Measurements from ENCODE around the gene HNRNPC.
"Not testable (repeated sequence)": the region's sequence is repeated elsewhere in the genome, so short reads cannot be mapped to it uniquely, and the experiment has no call there.

HNRNPC gene

DNA sequence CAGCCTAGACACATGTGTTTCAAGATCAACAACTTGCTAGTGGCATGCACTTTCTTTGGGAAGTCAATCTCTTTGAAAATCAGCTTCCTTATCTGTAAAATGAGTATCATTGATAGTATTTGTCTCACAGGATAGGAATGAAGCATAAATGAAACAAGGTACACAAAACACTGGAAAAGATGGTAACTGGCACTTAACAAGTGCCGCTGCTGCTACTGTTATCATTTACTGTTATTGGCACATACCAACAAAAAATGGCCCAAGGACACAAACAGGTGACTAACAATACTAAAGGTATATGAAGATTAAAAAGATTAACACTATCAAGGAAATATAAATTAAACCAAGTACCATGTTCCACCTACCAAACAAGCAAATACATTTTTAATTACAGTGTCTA lies 20.9 kb downstream of the HNRNPC start:
- in situ Hi-C loops (cut with MboI; ENCODE audit: low sequenced_read_pairs): no loop called here

- in situ Hi-C loops (cut with MboI; ENCODE audit: low sequenced_read_pairs): no loop called here
Measured at GRCh38 chr14:21245813-21246212, 23.4 kb downstream of the HNRNPC start.

DNA sequence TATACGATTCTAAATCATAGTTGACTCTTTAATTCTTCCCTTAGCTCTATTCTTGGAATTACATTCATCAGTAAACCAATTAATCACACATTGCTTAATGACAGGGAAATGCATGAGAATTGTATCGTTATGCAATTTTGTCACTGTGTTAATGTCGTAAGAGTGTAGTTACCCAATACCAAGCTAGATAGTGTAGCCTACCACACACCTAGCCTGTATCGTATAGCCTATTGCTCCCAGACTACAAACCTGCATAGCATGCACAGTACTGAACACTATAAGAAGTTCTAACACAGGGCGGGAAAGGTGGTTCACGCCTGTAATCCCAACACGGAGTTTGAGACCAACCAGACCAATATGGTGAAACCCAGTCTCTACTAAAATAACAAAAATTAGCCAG lies 24.7 kb downstream of the HNRNPC start:
- in situ Hi-C loops (cut with MboI; ENCODE audit: low sequenced_read_pairs): no loop called here

DNA sequence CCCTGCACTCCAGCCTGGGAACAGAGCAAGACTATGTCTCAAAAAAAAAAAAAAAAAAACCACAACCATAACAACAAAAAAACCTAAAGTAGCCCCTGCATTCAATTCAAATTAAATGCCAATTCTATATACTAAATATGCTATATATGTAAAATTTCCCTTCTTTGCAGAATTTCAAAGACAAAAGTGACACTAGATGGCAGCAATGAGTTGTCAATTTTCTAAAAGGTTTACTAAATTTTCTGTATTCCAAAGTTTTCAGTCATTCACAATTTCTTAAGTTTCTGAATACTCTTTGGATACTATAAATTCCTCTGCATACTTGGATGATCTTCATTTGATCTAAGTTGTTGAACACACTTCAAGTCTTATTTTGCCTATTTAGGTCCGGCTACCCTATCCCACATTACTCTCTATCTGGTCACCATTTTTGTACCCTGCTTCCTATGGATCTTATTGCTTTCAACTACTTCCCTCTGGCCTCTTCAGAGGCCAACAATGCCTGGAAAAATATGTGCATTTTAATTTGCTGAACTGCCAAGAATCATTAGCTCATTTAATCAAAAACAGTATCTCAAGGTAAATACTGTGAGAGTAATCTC lies 27.9 kb downstream of the HNRNPC start:
- in situ Hi-C loops (cut with MboI; ENCODE audit: low sequenced_read_pairs): no loop called here

GRCh38 chr14:21240417-21240816 lies 28.8 kb downstream of the HNRNPC start:
- in situ Hi-C loops (cut with MboI; ENCODE audit: low sequenced_read_pairs): no loop called here

DNA sequence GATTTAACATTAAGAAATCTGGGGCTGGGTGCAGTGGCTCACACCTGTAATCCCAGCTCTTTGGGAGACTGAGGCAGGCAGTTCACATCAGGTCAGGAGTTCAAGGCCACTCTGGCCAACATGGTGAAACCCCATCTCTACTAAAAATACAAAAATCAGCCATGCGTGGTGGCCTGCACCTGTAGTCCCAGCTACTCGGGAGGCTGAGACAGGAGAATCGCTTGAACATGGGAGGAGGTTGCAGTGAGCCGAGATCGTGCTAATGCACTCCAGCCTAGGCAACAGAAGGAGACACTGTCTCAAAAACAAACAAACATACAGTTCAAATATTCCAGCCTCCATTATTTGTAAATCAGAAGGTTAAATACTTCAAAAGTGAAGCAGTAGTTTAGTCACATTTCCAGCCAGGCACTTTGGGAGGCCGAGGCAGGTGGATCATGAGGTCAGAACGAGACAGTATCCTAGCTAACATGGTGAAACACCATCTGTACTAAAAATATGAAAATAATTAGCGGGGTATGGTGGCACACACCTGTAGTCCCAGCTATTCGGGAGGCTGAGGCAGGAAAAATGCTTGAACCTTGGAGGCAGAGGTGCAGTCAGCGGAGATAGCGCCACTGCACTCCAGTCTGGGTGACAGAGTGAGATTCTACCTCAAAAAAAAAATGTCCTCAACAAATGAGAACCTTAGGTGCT lies 30.3 kb downstream of the HNRNPC start:
- in situ Hi-C loops (cut with MboI; ENCODE audit: low sequenced_read_pairs): no loop called here

DNA sequence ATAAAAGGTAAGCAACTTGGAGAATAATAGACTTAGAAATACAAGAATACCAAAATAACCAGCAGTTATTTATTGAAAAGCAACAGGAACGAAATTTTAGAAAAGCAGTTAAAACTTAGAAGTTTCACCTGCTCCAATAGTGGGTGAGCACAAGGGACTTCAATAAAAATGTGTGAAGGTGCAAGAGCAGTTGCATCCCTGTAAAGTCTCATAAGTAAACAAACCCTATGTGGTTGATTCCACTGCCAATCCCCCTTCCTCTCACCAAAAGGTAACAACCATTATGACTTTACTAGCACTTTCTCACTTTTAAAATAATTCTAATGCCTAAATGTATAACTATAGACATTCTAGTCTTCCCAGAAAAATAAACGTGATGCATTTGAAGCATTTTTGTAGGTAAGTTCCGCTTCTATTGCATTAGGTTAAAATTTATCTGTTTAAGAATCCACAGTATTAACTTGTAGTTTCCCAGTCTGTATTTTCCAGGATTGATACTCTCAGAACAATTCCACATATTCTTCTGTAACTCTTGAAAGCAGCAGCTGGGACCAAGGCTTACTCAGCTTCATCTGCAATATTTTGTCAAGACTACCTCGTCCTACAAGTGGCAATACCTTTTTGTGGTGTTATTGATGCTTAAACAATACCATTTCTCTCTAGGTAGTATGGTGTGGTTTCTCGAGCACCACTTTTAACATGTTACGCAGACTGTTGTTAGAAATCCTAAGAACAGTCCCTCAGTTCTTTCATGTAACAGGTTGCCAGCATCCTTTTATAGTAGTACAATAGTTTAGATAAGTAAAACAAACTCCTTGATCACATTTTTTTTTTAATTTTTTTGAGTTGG lies 32.1 kb downstream of the HNRNPC start:
- in situ Hi-C loops (cut with MboI; ENCODE audit: low sequenced_read_pairs): no loop called here

DNA sequence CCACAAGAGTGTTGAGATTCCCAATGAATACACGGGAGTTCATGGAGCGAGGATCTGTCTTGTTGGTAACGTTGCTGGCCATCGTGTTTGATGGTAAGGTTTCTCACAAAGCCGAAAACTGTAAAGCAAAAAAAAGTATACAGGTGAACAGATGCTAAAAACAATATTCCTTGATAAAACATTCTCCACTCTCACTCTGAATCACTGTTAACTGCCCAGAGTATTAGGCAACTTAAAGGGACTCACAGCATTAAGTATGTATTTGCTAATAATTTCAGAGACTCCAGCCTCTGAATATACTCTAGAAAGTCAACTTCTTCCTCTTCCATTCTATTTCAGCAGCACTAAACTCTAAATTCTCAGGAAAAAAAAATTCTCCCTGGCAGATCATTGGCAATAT lies 35.1 kb downstream of the HNRNPC start:
- in situ Hi-C loops (cut with MboI; ENCODE audit: low sequenced_read_pairs): no loop called here

- in situ Hi-C loops (cut with MboI; ENCODE audit: low sequenced_read_pairs): no loop called here
Measured at GRCh38 chr14:21233457-21234076, 35.7 kb downstream of the HNRNPC start.

DNA sequence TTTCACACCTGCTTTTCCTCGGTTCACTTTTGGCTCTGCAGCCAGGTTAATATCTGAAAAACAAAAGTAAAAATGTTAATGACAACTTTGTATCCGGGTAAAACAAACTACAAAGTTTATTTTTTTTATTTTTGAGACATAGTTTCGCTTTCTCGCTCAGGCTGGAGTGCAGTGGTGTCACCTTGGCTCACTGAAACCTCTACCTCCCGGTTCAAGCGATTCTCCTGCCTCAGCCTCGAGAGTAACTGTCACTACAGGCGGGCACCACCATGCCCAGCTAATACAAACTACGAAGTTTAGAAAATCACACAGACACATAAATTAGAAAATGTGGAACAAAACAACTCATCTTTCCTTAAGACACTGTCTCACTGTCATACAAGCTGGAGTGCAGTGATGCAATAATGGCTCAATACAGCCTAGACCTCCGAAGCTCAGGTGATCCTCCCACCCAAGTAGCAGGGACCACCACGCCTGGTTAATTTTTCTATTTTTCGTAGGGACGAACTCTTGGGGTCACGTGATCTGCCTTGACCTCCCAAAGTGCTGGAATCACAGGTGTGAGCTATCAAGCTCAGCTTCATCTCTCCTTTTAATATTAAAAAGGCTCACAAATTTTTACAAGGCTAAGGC lies 38.1 kb downstream of the HNRNPC start:
- in situ Hi-C loops (cut with MboI; ENCODE audit: low sequenced_read_pairs): no loop called here

- in situ Hi-C loops (cut with MboI; ENCODE audit: low sequenced_read_pairs): no loop called here
Measured at GRCh38 chr14:21229821-21230220, 39.4 kb downstream of the HNRNPC start.

DNA sequence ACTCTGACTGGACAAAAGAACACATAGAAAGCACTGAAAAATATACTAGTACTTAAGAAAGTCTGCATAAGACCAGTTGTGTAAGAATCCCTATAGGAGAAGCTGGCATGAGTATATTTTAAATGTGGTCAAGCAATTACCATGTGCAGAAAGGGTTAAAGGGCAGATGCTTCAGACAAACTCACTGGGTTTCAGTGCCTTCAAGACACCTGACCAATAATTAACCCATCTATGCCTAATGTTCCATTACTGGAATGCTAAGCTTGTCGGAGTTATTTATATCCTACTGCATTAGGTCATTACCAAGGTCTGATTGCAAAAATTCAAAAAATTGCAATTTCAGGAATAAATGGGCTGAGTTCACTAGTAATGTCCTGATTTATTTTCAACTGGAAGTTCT lies 41.3 kb downstream of the HNRNPC start:
- in situ Hi-C loops (cut with MboI; ENCODE audit: low sequenced_read_pairs): no loop called here

DNA sequence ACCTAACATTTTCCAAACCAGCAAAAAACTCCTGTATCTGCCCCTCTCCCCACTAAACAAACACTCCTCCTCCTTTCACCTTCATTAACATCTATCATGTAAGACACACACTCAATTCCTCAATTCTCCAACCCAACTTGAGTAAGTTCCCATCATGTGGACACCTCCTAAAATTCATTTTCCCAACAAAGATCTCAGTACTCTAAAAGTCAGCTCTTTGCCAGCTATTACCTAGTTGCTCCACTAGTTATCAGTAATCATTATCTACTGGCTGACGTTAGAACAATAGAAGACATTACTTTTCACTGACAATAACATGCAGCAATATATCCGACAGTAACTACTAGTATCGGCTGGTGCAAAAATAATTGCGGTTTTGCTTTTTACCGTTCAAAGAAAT lies 42.1 kb downstream of the HNRNPC start:
- in situ Hi-C loops (cut with MboI; ENCODE audit: low sequenced_read_pairs): no loop called here

- in situ Hi-C loops (cut with MboI; ENCODE audit: low sequenced_read_pairs): no loop called here
Measured at GRCh38 chr14:21226467-21226866, 42.8 kb downstream of the HNRNPC start.

DNA sequence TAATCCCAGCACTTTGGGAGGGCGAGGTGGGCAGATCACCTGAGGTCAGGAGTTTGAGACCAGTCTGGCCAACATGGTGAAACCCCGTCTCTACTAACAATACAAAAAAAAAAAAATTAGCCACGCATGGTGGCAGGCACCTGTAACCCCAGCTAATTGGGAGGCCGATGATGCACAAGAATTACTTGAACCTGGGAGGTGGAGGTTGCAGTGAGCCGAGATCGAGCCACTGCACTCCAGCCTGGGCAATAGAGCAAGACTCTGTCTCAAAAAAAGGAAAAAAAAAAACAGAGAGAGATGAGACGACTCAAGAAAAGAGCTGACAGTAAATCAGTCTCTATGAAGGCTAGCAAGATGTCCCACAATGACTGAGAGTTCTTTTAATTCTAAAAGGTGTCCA lies 44.1 kb downstream of the HNRNPC start:
- in situ Hi-C loops (cut with MboI; ENCODE audit: low sequenced_read_pairs): not testable (repeated sequence)

- in situ Hi-C loops (cut with MboI; ENCODE audit: low sequenced_read_pairs): no loop called here
Measured at GRCh38 chr14:21220874-21221477, 48.3 kb downstream of the HNRNPC start.

- in situ Hi-C loops (cut with MboI; ENCODE audit: low sequenced_read_pairs): no loop called here
Measured at GRCh38 chr14:21219561-21220111, 49.6 kb downstream of the HNRNPC start.

DNA sequence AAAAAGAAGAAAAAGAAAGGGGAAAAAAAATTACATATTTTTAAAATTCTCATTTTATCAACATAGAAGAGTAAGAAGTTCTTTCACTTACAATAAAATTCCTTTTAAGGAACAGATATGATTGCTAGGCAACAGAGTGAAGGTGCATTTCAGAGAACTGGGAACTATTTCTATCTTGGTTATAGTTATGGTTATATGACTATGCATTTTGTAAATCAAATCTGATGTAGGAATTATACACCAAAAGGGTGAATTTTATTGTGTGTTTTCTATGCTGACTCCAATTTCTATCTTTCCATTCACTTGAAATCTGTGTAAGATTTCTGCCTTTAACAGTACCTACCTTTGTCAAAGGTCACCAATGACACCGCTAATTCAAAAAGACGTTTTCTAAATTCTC lies 50.1 kb downstream of the HNRNPC start:
- in situ Hi-C loops (cut with MboI; ENCODE audit: low sequenced_read_pairs): no loop called here

DNA sequence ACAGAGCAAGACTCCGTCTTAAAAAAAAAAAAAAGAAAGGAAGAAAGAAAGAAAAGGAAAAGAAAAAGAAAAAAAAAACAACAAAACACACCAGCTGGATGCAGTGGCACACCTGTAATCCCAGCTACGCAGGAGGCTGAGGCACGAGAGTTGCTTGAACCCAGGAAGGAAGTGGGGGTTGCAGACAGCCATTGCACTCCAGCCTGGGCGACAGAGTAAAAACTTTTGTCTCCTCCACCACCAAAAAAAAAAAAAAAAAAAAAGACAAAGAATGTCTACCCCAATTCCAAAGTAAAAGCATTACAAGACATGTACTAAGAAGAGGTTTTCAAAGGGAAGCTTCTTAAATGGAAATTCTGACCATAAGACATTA lies 53.4 kb downstream of the HNRNPC start:
- in situ Hi-C loops (cut with MboI; ENCODE audit: low sequenced_read_pairs): no loop called here

- in situ Hi-C loops (cut with MboI; ENCODE audit: low sequenced_read_pairs): no loop called here
Measured at GRCh38 chr14:21215130-21215878, 53.9 kb downstream of the HNRNPC start.
